HepG2 (cell line): ENCODE data around the gene ZBTB32. TPM values are rescaled to one million over a fixed set of nuclear protein-coding genes. Genes with fewer than 3 reads are reported as not detected.

Experiments used
- ATAC-seq: fragments of 200-7000 bp; cut with Tn5 transposase; 3 replicates; pipeline ENCODE4 v1.9.1; 2020; ENCODE audit warnings: mild to moderate bottlenecking, moderate library complexity
- BruUV-seq: library from RNA; stranded (reverse); fragments of 400-500 nt; replicated peaks from 2 replicates; lab custom pipeline; 2021; lab: Mats Ljungman, UMichigan
- CTCF ChIA-PET: fragments of 300-600 bp; formaldehyde crosslinking; extraction: SDS; loops from one replicate; lab custom pipeline; 2021; ENCODE audit warnings: low total read pairs, inconsistent platforms, low intra/inter-chr PET ratio; lab: Yijun Ruan, JAX
- POLR2A ChIA-PET: fragments of 350-600 bp; sonication (Branson Sonifier 250); formaldehyde crosslinking; loops from one replicate; lab custom pipeline; 2020; ENCODE audit warnings: antibody characterized with exemption, inconsistent platforms; lab: Yijun Ruan, JAX
- DNase-seq: peaks from one replicate; pipeline ENCODE4 v3.0.0-alpha.2; 2015; ENCODE audit warnings: low spot score
- FAIRE-seq: peaks from 3 replicates; lab custom pipeline; 2011; peaks lifted over from hg19 to GRCh38; lab: Jason Lieb, UNC
- H2AFZ ChIP-seq: one replicate; pipeline ENCODE4 v1.6.1; 2011; ENCODE audit warnings: low read length, inconsistent platforms
- H3K27ac ChIP-seq: fragments of 300-600 bp; 3 replicates; pipeline ENCODE4 v1.8.0; 2011; ENCODE audit warnings: mixed run types, mild to moderate bottlenecking, mixed read lengths, low read length, inconsistent platforms; ENCODE audit not compliant: insufficient read depth; ENCODE audit errors: extremely low read length
- H3K27me3 ChIP-seq, 2 experiments: fragments of 200-600 bp in 1 of 2; 2 replicates in 1 of 2; 3 replicates in 1 of 2; pipeline versions ENCODE4 v1.6.0 to v1.8.0; 2011; ENCODE audit warnings: low read length in 2 of 2, mild to moderate bottlenecking in 2 of 2, moderate library complexity in 2 of 2, inconsistent platforms in 1 of 2; ENCODE audit not compliant: insufficient read depth in 2 of 2, control insufficient read depth in 1 of 2
- H3K36me3 ChIP-seq, 2 experiments: fragments of 200-600 bp in 1 of 2; replicated peaks in 1 of 2; 2 replicates in 1 of 2; 3 replicates in 1 of 2; pipeline versions ENCODE4 v1.5.1 to v1.8.0; 2011; ENCODE audit warnings: low read length in 2 of 2, inconsistent platforms in 1 of 2; ENCODE audit not compliant: insufficient read depth in 2 of 2, control insufficient read depth in 1 of 2
- H3K4me1 ChIP-seq: 2 replicates; pipeline ENCODE4 v1.5.1; 2012; ENCODE audit warnings: low read length, inconsistent platforms; ENCODE audit not compliant: insufficient read depth
- H3K4me2 ChIP-seq: 2 replicates; pipeline ENCODE4 v1.6.0; 2011; ENCODE audit warnings: low read depth, low read length, inconsistent platforms
- H3K4me3 ChIP-seq, 3 experiments: fragments of 200-600 bp in 1 of 3; sonication (generic), shearing (Covaris generic) in 1 of 3; replicated peaks in 1 of 3; 2 replicates each; pipeline ENCODE4 v1.5.1; 2011 to 2016; ENCODE audit warnings: low read length in 3 of 3, inconsistent platforms in 2 of 3, low read depth in 2 of 3, mild to moderate bottlenecking in 2 of 3, control low read depth in 1 of 3, mixed read lengths in 1 of 3; ENCODE audit not compliant: insufficient read depth in 1 of 3
- H3K79me2 ChIP-seq: one replicate; pipeline ENCODE4 v1.6.1; 2011; ENCODE audit warnings: low read length, inconsistent platforms; ENCODE audit not compliant: insufficient read depth
- H3K9ac ChIP-seq: 2 replicates; pipeline ENCODE4 v1.6.0; 2011; ENCODE audit warnings: mild to moderate bottlenecking, low read depth, low read length, inconsistent platforms; ENCODE audit not compliant: insufficient read depth
- H3K9me3 ChIP-seq: 2 replicates; pipeline ENCODE4 v1.5.1; 2012; ENCODE audit warnings: mild to moderate bottlenecking, low read length
- H4K20me1 ChIP-seq: 2 replicates; pipeline ENCODE4 v1.6.0; 2011; ENCODE audit warnings: inconsistent platforms, mild to moderate bottlenecking, low read length, moderate library complexity; ENCODE audit not compliant: insufficient read depth
- AGO2 ChIP-seq: fragments of 200-400 bp; formaldehyde crosslinking; optimal IDR thresholded peaks from 2 replicates; pipeline ENCODE3; 2017; ENCODE audit warnings: mild to moderate bottlenecking, low read depth, low read length, moderate library complexity
- ATF7 ChIP-seq, 2 experiments: fragments of 450-650 bp in 1 of 2; sonication (generic) in 1 of 2; formaldehyde crosslinking in 1 of 2; IDR thresholded peaks; 2 replicates each; pipeline versions ENCODE4 v1.4.0 to v1.6.1; 2016 to 2020; ENCODE audit warnings: antibody characterized with exemption in 1 of 2, mild to moderate bottlenecking in 1 of 2, missing genetic modification reagents in 1 of 2
- ATF7-NPFF ChIP-seq: sonication (generic); formaldehyde crosslinking; IDR thresholded peaks from 2 replicates; pipeline ENCODE4 v1.8.1; 2023; ENCODE audit warnings: mild to moderate bottlenecking, low read depth, missing genetic modification reagents, moderate library complexity
- CTCF ChIP-seq: sonication (generic); formaldehyde crosslinking; IDR thresholded peaks from 2 replicates; pipeline ENCODE4 v1.5.0; 2020; ENCODE audit warnings: mild to moderate bottlenecking, missing genetic modification reagents, moderate library complexity
- HMGA1 ChIP-seq: sonication (generic); formaldehyde crosslinking; conservative IDR thresholded peaks from 2 replicates; pipeline ENCODE4 v1.4.0; 2020; ENCODE audit warnings: missing genetic modification reagents
- IRF2 ChIP-seq: IDR thresholded peaks from 2 replicates; pipeline ENCODE4 v1.6.1; 2018; ENCODE audit warnings: missing genetic modification reagents, missing compliant biosample characterization
- NFIC ChIP-seq: IDR thresholded peaks from 2 replicates; pipeline ENCODE4 v1.6.1; 2012; ENCODE audit warnings: mild to moderate bottlenecking, low read length, inconsistent platforms
- NFKBIZ ChIP-seq: IDR thresholded peaks from 2 replicates; pipeline ENCODE4 v1.6.1; 2018; ENCODE audit warnings: missing genetic modification reagents, missing compliant biosample characterization
- NFRKB ChIP-seq: fragments of 450-650 bp; IDR thresholded peaks from 2 replicates; pipeline ENCODE4 v1.6.1; 2017
- PBX2 ChIP-seq: IDR thresholded peaks from 2 replicates; pipeline ENCODE4 v1.6.1; 2016; ENCODE audit warnings: control low read depth
- POLR2AphosphoS2 ChIP-seq: IDR thresholded peaks from 2 replicates; pipeline ENCODE4 v1.6.1; 2011; ENCODE audit warnings: low read depth, low read length, improper control_type of control experiment
- RARG ChIP-seq: sonication (generic); formaldehyde crosslinking; IDR thresholded peaks from 2 replicates; pipeline ENCODE4 v1.4.0; 2020; ENCODE audit warnings: low read depth, mild to moderate bottlenecking, missing genetic modification reagents
- SMC3 ChIP-seq: IDR thresholded peaks from 2 replicates; pipeline ENCODE4 v1.6.1; 2011; ENCODE audit warnings: low read length, improper control_type of control experiment
- THYN1 ChIP-seq: sonication (generic); formaldehyde crosslinking; IDR thresholded peaks from 2 replicates; pipeline ENCODE4 v1.8.1; 2023; ENCODE audit warnings: low read depth, mild to moderate bottlenecking, moderate library complexity, missing genetic modification reagents, borderline replicate concordance
- ZBTB25 ChIP-seq: IDR thresholded peaks from 2 replicates; pipeline ENCODE4 v1.6.1; 2018; ENCODE audit warnings: missing genetic modification reagents
- ZFP1 ChIP-seq: IDR thresholded peaks from 2 replicates; pipeline ENCODE4 v1.6.1; 2016
- ZFP36 ChIP-seq: fragments of 150-350 bp; IDR thresholded peaks from 2 replicates; pipeline ENCODE4 v1.6.1; 2018; ENCODE audit warnings: borderline replicate concordance, low read length, low read depth; ENCODE audit not compliant: partially characterized antibody
- WGBS: methylation state at CpG from one replicate; pipeline ENCODE4 v1.1.6; 2017; ENCODE audit warnings: low lambda C conversion rate; 5-methylcytosine and 5-hydroxymethylcytosine counted together
- in situ Hi-C: cut with HindIII; loops from 2 replicates; pipeline ENCODE4 v1.10.0; 2017; ENCODE audit warnings: low pct_unique_long_range_greater_than_20kb; ENCODE audit not compliant: extremely low pct_ligation_motif_present
- intact Hi-C: fragments of 100-400 bp; cut with micrococcal nuclease; formaldehyde crosslinking; loops from one replicate; pipeline ENCODE4 v1.10.0; 2022; ENCODE audit not compliant: unreplicated experiment
- polyA plus RNA-seq, 8 experiments: library from polyadenylated mRNA; depleted of rRNA in 3 of 8; stranded (reverse) in 7 of 8; unstranded in 1 of 8; fragments of >200 nt; fragmentation: Illumina TruSeq in 4 of 8; extraction: Trizol in 4 of 8; gene quantifications; 2 replicates each; pipeline versions ENCODE4 v1.2.1 to v1.2.3, GENCODE V29; 2011 to 2016; ENCODE audit warnings: low read depth in 4 of 8, missing spikeins in 1 of 8, mixed read lengths in 1 of 8; ENCODE audit not compliant: insufficient read depth in 1 of 8
- total RNA-seq, 5 experiments: library from RNA; depleted of rRNA; stranded (reverse); fragments of >200 nt; fragmentation: Illumina TruSeq; extraction: Trizol; gene quantifications; 2 replicates each; pipeline ENCODE4 v1.2.3, GENCODE V29; 2016; ENCODE audit warnings: low read depth in 1 of 5

ZBTB32 gene
- total and polyA plus RNA-seq, 2 of the 13 experiments (the other 11 are each of a cell fraction or from before 2014, with no cell fraction given) = not detected

- WGBS = 97% methylated on average over 16 of the region's 22 CpGs
- H3K27me3 ChIP-seq = no peaks in the 10 kb centered on the region
- ATAC-seq (no peak), DNase-seq (no peak), FAIRE-seq (peak; percentile 26)
- no peak overlapping the region for H3K4me3 ChIP-seq
- POLR2A ChIA-PET = interaction anchor here (1.1 to 4.6 kb wide), 3 partner anchors 11 to 17 kb away, joined by 3 to 69 read pairs (median 7); partner anchors contain the start of gene LIN37
- BruUV-seq = no TSS peak
- H3K27ac ChIP-seq = no peak overlapping the region
- CTCF ChIA-PET = interaction anchor here (1.7 kb wide), 1 partner anchor 43 kb away, joined by 5 read pairs; no protein-coding TSS in a partner anchor
- peaks cover 23 to 62% of the 10 kb centered on the region in 2 experiments; a peak in 4 of 5 replicates for H3K36me3 ChIP-seq
- H2AFZ ChIP-seq = no peak overlapping the region
- no peak overlapping the region for H3K9ac ChIP-seq
- no peaks in the 10 kb centered on the region for H4K20me1 ChIP-seq
- H3K79me2 ChIP-seq = no peaks in the 10 kb centered on the region
- no peak for TF ChIP-seq THYN1 (CRISPR knock-in tag)
- no peak for TF ChIP-seq ATF7 (IDR thresholded peaks at IDR 0.05)
- no peak for TF ChIP-seq ATF7 (CRISPR knock-in tag; IDR thresholded peaks at IDR 0.05)
- TF ChIP-seq ZFP1 (CRISPR knock-in tag) = no peak
- TF ChIP-seq NFRKB = no peak
- no peak for TF ChIP-seq ZFP36
- no peak for TF ChIP-seq POLR2AphosphoS2
- TF ChIP-seq AGO2 = peak; percentile 57
- no peak for TF ChIP-seq ZBTB25 (CRISPR knock-in tag)
- TF ChIP-seq CTCF (CRISPR knock-in tag) = peak; percentile 24; the same call in 1 of the 2 replicates
- TF ChIP-seq IRF2 (CRISPR knock-in tag) = no peak
- TF ChIP-seq HMGA1 = no peak
- no peak for TF ChIP-seq PBX2 (CRISPR knock-in tag)
- TF ChIP-seq ATF7-NPFF (CRISPR knock-in tag) = no peak
- no peak for TF ChIP-seq NFKBIZ (CRISPR knock-in tag)
- no peak for TF ChIP-seq NFIC
- TF ChIP-seq RARG = no peak
- TF ChIP-seq SMC3 = peak; percentile 10; the same call in 1 of the 2 replicates
- no peak overlapping the region for H3K4me2 ChIP-seq
- H3K9me3 ChIP-seq = no peaks in the 10 kb centered on the region
- in situ Hi-C loops = no loop called here
- intact Hi-C loops = no loop called here
- peaks cover 18% of the 10 kb centered on the region for H3K4me1 ChIP-seq
These were observed 32.8 kb downstream of the ZBTB32 start for GRCh38 chr19:35736913-35737886.
